CD4-positive, alpha-beta T cell (primary cell): ENCODE measurements around the gene COL4A3. TPM values are rescaled to one million over a fixed set of nuclear protein-coding genes. Genes with fewer than 3 reads are reported as not detected.

Source experiments
- ATAC-seq: fragments of 200-7000 bp; cut with Tn5 transposase; one replicate; pipeline ENCODE4 v1.10.0; 2022; ENCODE audit warnings: mild to moderate bottlenecking; ENCODE audit not compliant: poor library complexity
- CTCF ChIA-PET: fragments of 350-600 bp; sonication (Branson Sonifier 250); formaldehyde crosslinking; loops from one replicate; lab custom pipeline; 2021; ENCODE audit warnings: antibody characterized with exemption, inconsistent platforms; lab: Charles Lee
- POLR2A ChIA-PET: fragments of 350-600 bp; sonication (Branson Sonifier 250); formaldehyde crosslinking; loops from one replicate; lab custom pipeline; 2021; ENCODE audit warnings: antibody characterized with exemption, inconsistent platforms; lab: Charles Lee
- DNase-seq, 14 experiments: peaks; one replicate each; pipeline ENCODE4 v3.0.0-alpha.2; 2013 to 2020; ENCODE audit warnings: mixed read lengths in 2 of 14
- H3K27ac ChIP-seq, 2 donors: one replicate each; pipeline versions ENCODE4 v1.5.1 to v1.7.0; 2013; ENCODE audit warnings: low read length in 2 of 2, low read depth in 1 of 2, mild to moderate bottlenecking in 1 of 2
- H3K27me3 ChIP-seq, 2 experiments: 1 replicate in 1 of 2; 2 replicates in 1 of 2; pipeline versions ENCODE4 v1.6.1 to v1.7.0; 2013; ENCODE audit warnings: low read length in 2 of 2, control low read depth in 1 of 2, mild to moderate bottlenecking in 1 of 2, moderate library complexity in 1 of 2; ENCODE audit not compliant: insufficient read depth in 2 of 2, control insufficient read depth in 1 of 2
- H3K36me3 ChIP-seq: one replicate; pipeline ENCODE4 v1.6.1; 2013; ENCODE audit warnings: low read length, control low read depth; ENCODE audit not compliant: insufficient read depth
- H3K4me1 ChIP-seq: one replicate; pipeline ENCODE4 v1.6.1; 2013; ENCODE audit warnings: low read length, control low read depth; ENCODE audit not compliant: insufficient read depth
- H3K4me3 ChIP-seq: one replicate; pipeline ENCODE4 v1.5.1; 2013; ENCODE audit warnings: mild to moderate bottlenecking, low read length, moderate library complexity
- H3K9me3 ChIP-seq, 2 experiments: 1 replicate in 1 of 2; 2 replicates in 1 of 2; pipeline versions ENCODE4 v1.6.1 to v1.7.0; 2013; ENCODE audit warnings: low read length in 2 of 2, mild to moderate bottlenecking in 2 of 2, control low read depth in 1 of 2, moderate library complexity in 1 of 2; ENCODE audit not compliant: control insufficient read depth in 1 of 2, insufficient read depth in 1 of 2
- H3K27ac Mint-ChIP-seq: one replicate; pipeline ENCODE4 v1.8.0; 2020; ENCODE audit warnings: mixed read lengths
- H3K27me3 Mint-ChIP-seq: one replicate; pipeline ENCODE4 v1.8.0; 2021; ENCODE audit warnings: mixed read lengths
- H3K36me3 Mint-ChIP-seq: one replicate; pipeline ENCODE4 v1.8.0; 2021; ENCODE audit warnings: low read depth, mixed read lengths
- H3K4me1 Mint-ChIP-seq: one replicate; pipeline ENCODE4 v1.8.0; 2021; ENCODE audit warnings: low read depth, mixed read lengths
- H3K4me3 Mint-ChIP-seq: one replicate; pipeline ENCODE4 v1.8.0; 2020; ENCODE audit warnings: mild to moderate bottlenecking, mixed read lengths
- H3K9me3 Mint-ChIP-seq: one replicate; pipeline ENCODE4 v1.8.0; 2020; ENCODE audit warnings: mixed read lengths
- intact Hi-C, 2 experiments: fragments of 100-400 bp; cut with DNase I in 1 of 2; cut with micrococcal nuclease in 1 of 2; formaldehyde crosslinking; loops; one replicate each; pipeline versions ENCODE4 v1.15.1 to v1.9.0; 2023 to 2025; cut with DNase I, micrococcal nuclease
- total RNA-seq, 174 experiments: library from RNA in 2 of 174; stranded (reverse) in 2 of 174; gene quantifications; one replicate each; pipeline ENCODE4 v1.2.3 and lab custom pipeline; 2021 to 2026
- TF ChIP-seq, protein P1 (sequence below): fragments of 200-600 bp; IDR thresholded peaks from one replicate; pipeline ENCODE4 v1.8.0; 2022; ENCODE audit warnings: antibody characterized with exemption, mild to moderate bottlenecking

COL4A3 gene
- total RNA-seq, 2 experiments from 2014 or later = not detected

DNA sequence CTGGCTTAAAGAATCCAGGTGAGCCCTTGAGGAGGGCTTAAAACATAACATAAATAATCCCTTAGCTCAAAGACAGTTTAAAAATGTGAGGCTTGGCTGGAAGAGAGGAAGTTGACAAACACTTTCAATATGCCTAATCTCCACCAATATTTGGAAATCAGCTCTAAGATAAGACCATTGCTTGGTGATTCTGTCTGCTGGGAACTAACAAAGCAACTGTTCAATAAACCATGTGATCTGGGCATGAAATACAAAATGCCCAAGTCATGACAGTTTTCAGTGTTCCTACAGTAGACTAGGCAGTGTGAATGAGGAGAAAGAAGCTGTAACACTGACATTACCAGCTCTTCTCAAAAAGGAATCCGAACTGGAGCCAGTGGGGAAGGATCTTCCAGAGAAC lies 171.3 kb downstream of the COL4A3 start:
- H3K4me1 Mint-ChIP-seq = peaks cover 6% of the 10 kb centered on the region
- Histone ChIP-seq H3K27me3 (no peaks in the 10 kb centered on the region), H3K27ac (no peak overlapping the region), H3K4me3 (no peak overlapping the region), H3K4me1 (no peaks in the 10 kb centered on the region), H3K9me3 (no peaks in the 10 kb centered on the region), H3K36me3 (peaks cover 51% of the 10 kb centered on the region)
- no peak overlapping the region for H3K27ac Mint-ChIP-seq
- TF ChIP-seq, protein P1, sequence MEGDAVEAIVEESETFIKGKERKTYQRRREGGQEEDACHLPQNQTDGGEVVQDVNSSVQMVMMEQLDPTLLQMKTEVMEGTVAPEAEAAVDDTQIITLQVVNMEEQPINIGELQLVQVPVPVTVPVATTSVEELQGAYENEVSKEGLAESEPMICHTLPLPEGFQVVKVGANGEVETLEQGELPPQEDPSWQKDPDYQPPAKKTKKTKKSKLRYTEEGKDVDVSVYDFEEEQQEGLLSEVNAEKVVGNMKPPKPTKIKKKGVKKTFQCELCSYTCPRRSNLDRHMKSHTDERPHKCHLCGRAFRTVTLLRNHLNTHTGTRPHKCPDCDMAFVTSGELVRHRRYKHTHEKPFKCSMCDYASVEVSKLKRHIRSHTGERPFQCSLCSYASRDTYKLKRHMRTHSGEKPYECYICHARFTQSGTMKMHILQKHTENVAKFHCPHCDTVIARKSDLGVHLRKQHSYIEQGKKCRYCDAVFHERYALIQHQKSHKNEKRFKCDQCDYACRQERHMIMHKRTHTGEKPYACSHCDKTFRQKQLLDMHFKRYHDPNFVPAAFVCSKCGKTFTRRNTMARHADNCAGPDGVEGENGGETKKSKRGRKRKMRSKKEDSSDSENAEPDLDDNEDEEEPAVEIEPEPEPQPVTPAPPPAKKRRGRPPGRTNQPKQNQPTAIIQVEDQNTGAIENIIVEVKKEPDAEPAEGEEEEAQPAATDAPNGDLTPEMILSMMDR = no peak
- intact Hi-C loops = no loop called here
- no peak overlapping the region for H3K4me3 Mint-ChIP-seq
- no peaks in the 10 kb centered on the region for H3K9me3 Mint-ChIP-seq
- no peak for ATAC-seq
- peaks cover 88% of the 10 kb centered on the region for H3K36me3 Mint-ChIP-seq
- ChIA-PET POLR2A (interaction anchor here (1.2 kb wide), 1 partner anchor 11 kb away, joined by 4 read pairs; the partner anchor contains the start of gene MFF), CTCF (no interaction called here)
- DNase-seq = no peak
- no peaks in the 10 kb centered on the region for H3K27me3 Mint-ChIP-seq

DNA sequence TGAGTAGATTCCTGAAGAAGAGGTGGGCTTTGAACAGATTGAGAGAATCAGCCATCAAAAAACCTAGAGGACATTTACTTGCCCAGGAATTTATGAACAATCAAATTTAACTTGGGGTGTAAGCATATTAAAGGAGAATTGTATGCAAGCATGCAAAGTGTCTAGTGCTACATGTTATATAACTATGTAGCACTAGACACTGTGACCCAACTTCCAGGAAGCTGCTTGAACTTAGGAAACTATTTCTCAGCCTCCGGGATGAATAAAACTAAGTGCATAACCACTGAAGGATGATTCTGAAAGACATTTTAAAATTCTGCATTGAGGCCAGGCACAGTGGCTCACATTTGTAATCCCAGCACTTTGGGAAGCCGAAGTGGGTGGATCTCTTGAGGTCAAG lies 173.0 kb downstream of the COL4A3 start:
- H3K4me3 ChIP-seq = no peak overlapping the region
- no peak overlapping the region for H3K27ac ChIP-seq
- DNase-seq (no peak), ATAC-seq (no peak)
- H3K4me1 ChIP-seq = no peaks in the 10 kb centered on the region
- ChIA-PET POLR2A (no interaction called here), CTCF (no interaction called here)
- no peaks in the 10 kb centered on the region for H3K27me3 Mint-ChIP-seq
- H3K27ac Mint-ChIP-seq = no peak overlapping the region
- H3K4me1 Mint-ChIP-seq = no peaks in the 10 kb centered on the region
- no peaks in the 10 kb centered on the region for H3K27me3 ChIP-seq
- peaks cover 86% of the 10 kb centered on the region for H3K36me3 Mint-ChIP-seq
- TF ChIP-seq, protein P1 = no peak
- no peaks in the 10 kb centered on the region for H3K9me3 Mint-ChIP-seq
- intact Hi-C loops = no loop called here
- H3K36me3 ChIP-seq = peaks cover 40% of the 10 kb centered on the region
- no peaks in the 10 kb centered on the region for H3K9me3 ChIP-seq
- no peak overlapping the region for H3K4me3 Mint-ChIP-seq

DNA sequence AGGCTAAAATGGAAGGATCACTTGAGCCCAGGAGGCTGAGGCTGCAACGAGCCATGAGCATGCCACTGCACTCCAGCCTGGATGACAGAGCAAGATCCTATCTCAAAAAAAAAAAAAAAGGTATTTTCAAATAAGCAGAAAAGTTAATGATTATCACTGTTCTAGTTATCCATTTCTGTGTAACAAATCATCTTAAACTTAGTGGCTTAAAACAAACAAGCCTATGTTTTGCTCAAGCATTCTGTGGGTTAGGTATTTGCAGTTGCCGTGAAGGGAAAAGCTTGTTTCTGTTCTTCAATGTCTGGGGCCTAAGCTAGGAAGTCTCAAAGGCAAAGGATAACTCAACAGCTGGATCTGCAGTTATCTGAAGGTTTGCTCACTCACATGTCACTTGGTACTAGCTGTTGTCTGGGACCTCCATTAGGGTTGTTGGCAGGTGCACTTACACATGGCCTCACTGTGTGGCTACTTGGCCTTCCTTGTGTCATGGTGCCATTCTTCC lies 174.7 kb downstream of the COL4A3 start:
- Mint-ChIP-seq H3K4me1 (no peaks in the 10 kb centered on the region), H3K9me3 (no peaks in the 10 kb centered on the region)

More for the DNA sequence above, 174.7 kb downstream of the COL4A3 start:
- ChIA-PET CTCF (no interaction called here), POLR2A (no interaction called here)
- DNase-seq (no peak), ATAC-seq (no peak)
- Histone ChIP-seq H3K9me3 (no peaks in the 10 kb centered on the region), H3K4me3 (no peak overlapping the region), H3K36me3 (peaks cover 29% of the 10 kb centered on the region), H3K4me1 (no peaks in the 10 kb centered on the region), H3K27me3 (no peaks in the 10 kb centered on the region), H3K27ac (no peak overlapping the region)
- Mint-ChIP-seq H3K27me3 (no peaks in the 10 kb centered on the region), H3K36me3 (peaks cover 77% of the 10 kb centered on the region), H3K27ac (no peak overlapping the region), H3K4me3 (no peak overlapping the region)
- TF ChIP-seq, protein P1 = no peak
- intact Hi-C loops = no loop called here
